ENCODE results near the gene GGNBP2. TPM values are rescaled to one million over a fixed set of nuclear protein-coding genes. Genes with fewer than 3 reads are reported as not detected.

Gene GGNBP2
- total RNA-seq, 1 donor from 2014 or later: 88.2 TPM

DNA sequence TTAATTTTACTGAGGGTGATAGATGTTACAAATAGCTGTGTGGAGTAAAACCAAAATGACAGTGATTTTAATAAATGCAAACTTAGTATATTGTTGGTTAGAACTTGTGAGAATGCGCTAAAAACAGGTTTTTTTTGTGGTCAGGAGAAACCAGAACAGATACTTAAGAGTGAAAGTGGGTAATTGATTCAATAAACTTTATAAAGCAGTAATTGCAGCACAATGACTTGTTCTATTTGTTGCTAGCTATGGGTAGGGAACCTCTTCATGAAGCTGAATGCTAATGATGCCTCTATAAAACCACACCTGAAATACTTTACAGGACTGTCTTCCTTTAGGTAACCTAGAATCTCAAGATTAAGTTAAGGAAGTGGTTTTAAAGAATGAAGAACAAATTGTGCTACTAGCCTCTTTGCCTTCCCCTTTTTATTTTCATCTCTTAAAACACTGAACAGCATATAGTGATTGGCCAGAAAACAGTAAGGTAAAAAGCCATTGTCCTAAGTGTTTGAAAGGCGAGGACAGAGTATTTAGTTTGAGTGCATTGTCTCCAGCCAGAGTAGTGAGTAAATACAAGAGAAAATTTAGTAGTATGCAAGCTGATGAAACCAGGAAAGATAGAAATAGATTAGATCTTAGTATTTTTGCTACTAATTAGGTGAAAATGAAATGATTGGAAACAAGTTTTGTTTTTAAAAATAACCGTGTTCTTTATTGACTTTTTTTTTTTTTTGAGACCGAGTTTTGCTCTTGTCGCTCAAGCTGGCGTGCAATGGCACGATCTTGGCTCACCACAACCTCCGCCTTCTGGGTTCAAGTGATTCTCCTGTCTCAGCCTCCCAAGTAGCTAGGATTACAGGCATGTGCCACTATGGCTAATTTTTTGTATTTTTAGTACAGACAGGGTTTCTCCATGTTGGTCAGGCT is 6.0 kb downstream of the GGNBP2 start:
- DNase-seq (ENCODE audit: low read depth): peak; percentile 10

GRCh38 chr17:36553459-36553858 is 8.7 kb downstream of the GGNBP2 start:
- no peak for DNase-seq (ENCODE audit: low read depth)

DNA sequence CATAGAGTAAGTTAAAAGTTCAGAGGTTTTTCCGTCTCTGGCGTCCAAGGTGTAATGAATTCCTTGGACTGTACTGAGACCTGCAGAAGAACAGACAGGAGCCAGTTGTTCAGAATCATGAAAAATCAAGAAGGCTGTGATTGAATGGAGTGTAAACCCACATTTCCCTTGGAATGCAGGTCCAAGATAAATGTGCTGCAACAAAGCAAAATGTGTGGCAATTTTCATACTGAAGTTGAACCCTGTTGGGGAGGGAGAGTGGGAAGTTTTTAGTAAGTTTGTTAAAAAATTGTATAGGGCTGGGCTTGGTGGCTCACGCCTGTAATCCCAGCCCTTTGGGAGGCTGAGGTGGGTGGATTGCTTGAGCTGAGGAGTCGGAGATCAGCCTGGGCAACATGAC is 21.4 kb downstream of the GGNBP2 start:
- DNase-seq (ENCODE audit: low read depth): no peak

DNA sequence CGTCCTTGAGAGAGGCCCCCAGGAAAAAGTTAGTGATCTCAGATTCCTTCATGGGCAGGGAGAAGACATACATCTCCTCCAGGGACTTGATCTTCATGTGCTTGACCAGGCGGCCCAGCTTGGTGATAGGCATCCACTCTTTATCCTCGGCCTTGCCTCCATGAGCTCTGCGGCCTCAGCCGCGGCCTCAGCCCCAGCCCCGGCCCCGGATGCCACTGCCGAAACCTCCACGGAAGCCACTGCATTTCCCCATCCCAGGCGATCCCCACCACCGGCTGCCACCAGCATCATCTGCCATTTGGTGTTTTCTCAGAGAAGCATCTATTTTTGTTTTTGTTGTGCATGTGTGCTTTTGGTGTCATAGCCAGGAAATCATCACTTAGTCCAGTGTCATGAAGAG is 30.3 kb downstream of the GGNBP2 start:
- DNase-seq (ENCODE audit: low read depth): no peak

GRCh38 chr17:36576793-36577192 is 32.1 kb downstream of the GGNBP2 start:
- DNase-seq (ENCODE audit: low read depth): no peak

DNA sequence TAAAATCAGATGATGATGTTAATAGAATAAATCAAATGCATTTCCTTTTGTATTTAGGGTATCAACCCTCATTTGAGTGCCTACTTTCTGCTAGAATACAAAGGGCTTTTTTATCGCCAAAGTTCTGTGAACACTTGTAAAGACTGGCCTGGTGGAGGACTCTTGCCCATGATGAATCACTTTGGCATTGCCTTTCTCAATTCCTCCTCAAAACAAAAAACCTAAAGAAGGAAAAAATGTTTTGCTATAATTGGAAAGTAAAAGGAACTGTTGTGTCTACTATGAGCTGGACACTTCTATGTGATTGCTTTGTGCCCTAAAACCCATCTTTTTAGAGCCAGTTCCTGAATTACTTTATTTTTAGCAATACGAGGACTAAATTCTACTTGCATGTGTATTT is 34.0 kb downstream of the GGNBP2 start:
- DNase-seq (ENCODE audit: low read depth): no peak

- no peak for DNase-seq (ENCODE audit: low read depth)
Observed at GRCh38 chr17:36583787-36584186, 39.1 kb downstream of the GGNBP2 start.

DNA sequence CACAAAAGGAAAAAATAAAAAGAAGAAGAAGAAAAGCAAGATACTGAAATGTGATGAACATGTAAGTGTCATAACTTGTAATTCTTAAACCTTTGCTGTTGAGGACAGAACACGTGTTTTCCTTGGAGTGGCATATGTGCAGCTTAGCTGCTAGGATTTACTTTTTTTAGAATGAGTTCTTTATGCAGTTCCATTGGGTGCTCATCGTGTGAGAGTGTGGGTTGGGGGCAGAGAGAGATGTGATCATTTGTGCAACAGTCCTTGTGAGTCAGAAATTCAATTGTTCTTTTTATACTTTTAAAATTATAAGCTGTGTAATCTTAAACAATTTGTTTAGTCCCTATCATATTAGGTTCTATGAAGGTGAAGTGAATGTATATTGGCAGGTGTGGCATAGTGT is 41.4 kb downstream of the GGNBP2 start:
- DNase-seq (ENCODE audit: low read depth): no peak

DNA sequence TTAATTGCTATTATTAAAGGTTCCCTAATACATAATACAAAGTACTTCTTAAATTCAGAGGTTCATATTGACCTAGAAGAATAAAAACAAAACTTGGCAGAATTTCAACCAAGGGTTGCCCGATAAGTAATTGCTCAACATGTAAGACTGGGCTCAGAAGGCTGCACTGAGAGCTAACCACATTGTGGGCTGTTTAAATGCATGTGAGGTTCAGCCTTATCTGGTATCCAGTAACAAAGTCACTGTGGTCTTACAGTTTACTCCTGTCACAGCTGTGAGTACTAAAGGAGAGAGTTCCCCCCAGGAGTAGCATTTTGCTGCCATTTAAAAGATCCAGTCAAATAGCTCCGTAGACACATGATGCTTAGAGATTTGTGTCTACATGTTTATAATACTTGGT is 45.4 kb downstream of the GGNBP2 start:
- DNase-seq (ENCODE audit: low read depth): peak; percentile 66

DNA sequence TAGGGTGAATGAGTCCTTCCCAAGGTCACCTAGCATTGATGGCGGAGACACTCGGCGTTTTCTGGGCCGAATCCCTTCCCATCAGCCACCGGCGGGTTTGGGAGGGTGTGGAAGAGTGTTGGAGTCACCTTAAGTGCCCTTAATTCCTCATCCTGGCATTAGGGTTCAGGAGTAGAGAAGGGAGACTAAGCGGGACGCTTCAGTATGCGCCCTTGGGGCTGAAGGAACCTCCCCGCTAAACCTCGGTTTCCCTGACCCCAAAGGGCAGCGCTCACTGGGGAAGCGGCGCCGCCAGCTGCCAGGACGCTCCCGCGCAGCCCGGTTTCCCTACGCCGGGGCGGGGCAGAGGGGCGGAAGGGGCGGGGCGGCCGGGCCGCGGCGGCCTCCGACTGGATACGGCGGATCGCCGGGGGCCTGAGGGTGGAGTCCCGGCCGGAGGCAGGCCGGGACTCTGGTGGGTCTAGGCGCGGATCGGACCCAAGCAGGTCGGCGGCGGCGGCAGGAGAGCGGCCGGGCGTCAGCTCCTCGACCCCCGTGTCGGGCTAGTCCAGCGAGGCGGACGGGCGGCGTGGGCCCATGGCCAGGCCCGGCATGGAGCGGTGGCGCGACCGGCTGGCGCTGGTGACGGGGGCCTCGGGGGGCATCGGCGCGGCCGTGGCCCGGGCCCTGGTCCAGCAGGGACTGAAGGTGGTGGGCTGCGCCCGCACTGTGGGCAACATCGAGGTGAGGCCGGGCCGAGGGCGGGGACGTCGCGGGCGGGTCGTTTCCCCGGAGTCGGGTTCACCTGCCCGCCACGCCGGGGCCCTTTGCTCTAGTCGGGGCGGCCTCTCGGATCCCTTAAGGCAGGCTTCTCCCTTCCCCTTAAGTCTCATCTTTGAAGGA is 47.0 kb downstream of the GGNBP2 start, which contains the start of gene DHRS11:
TSS of gene DHRS11 (plus strand) at position 446 of the 882 bp plus-strand sequence. CDS start at position 577, 131 bp downstream.
- DNase-seq (ENCODE audit: low read depth): peak; percentile 29

DNA sequence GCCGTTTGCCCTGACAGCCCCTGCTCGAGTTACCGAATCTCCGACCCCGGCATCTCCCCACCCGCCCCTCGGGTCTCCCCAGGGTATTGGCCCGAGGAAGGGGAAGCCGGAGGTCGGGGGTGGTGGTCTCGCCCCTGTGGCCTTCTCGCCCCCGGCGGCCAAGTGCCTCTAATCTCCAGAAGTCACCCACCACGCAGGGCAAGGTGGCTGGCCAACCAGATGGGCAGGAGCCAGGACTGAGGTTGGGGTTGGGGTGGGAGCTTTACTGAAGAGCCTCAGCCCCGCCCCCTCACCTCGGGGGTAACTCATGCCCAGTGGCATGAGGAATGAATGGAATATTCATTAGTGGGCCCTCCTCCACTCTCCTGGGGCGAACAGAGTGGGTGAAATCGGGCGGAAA is 47.6 kb downstream of the GGNBP2 start:
- DNase-seq (ENCODE audit: low read depth): peak; percentile 53

DNA sequence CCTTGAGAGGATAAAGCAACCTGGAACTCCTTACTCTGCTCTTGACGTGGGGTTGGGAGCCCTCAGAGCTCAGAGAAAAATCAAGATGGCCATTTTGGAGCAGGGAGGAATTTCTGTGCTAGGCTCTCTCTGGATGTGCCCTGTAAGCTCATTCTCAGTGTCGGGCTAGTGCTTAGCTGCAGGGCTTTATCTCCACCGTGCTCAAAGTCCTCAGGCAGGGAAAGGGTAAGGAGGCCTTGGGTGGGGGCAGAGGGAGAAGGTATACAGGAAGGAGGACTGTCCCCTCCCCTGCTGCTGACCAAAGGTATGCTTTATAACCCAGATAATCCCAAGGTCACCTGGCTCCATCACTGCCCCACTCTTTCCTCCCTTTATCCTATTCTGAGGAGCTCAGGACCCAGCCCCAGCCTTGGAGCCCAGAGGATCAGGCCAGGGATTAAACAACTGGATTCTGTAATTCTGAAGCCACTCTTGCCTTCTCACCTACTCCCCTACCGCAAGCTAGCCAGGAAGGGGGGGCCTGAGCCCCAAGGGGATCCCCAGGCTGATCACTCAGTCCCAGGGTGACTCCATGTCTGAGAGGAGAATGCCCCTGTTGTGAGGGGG is 48.1 kb downstream of the GGNBP2 start:
- no peak for DNase-seq (ENCODE audit: low read depth)

DNA sequence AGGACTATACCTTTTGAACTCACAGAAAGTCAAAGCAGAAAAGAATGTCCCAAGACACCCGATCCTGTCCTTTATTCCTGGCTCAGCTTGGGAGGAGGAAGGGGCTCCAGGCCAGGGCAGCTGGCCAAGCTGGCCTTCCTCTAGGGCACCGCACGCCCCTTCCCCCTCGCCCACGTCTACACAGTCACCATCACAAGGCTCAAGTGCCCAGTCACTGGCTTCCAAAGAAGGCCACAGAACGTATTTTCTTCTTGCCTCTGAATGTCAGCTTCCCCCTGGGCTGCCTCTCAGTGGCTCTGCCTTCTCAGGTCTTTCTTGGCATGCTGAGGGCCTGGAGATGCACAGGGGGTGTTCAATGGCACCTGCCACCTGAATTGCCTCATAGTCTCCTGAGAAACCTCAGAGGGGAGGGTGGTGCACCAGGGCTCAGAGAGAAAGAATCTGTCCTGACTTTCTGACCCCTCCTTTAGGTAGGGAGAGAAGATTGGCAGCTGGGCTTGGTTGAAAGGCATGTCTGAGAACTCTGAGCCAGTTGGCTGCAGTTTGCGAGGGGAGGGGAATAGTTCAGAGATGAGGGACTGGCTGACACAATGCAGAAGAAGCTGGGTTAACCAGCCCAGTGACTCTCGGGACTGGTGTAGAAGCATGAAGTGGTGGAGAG is 49.1 kb downstream of the GGNBP2 start:
- DNase-seq (ENCODE audit: low read depth): no peak

DNA sequence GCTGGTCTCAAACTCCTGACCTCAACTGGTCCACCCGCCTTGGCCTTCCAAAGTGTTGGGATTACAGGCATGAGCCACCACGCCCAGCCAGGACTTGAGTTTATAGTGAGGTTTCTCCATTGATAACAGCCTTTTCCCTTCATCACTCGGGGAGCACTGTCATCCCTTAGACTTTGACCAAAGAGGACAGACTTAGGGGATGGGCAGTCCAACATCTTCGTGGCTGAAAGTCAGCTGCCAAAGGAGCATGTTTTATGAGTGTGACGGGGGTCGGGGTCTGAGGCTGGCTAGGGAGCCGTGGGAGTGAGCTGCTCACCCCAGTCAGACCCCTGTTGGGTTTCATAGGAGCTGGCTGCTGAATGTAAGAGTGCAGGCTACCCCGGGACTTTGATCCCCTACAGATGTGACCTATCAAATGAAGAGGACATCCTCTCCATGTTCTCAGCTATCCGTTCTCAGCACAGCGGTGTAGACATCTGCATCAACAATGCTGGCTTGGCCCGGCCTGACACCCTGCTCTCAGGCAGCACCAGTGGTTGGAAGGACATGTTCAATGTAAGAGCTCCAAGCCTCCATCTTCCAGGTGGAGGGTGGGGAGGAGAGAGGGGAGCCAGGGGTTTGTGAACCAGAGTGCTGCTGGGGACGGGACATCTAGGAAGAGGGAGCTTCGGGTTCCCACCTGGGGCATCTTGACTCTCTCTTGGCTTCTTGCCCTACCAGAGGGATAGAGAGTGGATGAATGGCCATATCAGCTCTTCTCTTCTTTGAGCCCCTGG is 50.1 kb downstream of the GGNBP2 start:
- DNase-seq (ENCODE audit: low read depth): no peak

DNA sequence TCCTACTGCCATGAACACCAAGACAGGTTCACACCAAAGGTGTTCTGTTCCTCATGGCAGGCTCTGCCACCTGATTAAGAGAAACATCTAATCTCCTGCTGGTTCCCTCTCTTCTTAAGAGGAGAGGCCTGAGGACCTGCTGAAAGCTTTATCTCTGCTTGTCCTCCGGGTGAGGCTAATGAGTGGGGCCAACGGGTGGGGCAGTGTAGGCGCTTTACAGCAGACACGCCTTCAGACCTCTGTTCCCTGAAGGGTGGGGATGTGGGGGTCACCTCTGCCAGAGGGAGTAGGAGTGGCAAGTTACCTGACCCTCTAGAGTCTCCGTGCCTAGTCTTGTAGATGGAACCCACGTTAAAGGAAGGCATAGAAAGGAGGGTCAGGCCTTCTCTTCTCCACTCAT is 52.5 kb downstream of the GGNBP2 start:
- DNase-seq (ENCODE audit: low read depth): no peak

GRCh38 chr17:36597866-36598777 is 53.4 kb downstream of the GGNBP2 start:
- DNase-seq (ENCODE audit: low read depth): no peak

DNA sequence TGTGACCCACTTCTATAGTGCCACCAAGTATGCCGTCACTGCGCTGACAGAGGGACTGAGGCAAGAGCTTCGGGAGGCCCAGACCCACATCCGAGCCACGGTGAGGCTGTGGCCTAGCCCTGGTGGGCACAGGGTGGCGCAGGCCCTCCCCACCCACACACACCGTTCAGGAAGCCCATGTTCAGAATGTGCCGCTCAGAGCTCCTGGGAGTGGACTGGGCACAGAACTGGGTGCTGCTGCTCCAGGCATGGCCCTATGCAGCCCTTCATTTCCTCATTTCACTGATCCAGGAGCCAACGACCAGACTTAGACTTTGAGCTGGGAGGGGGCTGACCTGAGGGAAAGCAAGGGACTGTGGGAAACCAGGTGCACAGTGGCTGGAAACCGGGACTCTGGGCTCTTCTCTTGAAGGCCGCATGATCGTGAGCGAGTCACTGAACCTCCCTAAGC is 54.3 kb downstream of the GGNBP2 start:
- no peak for DNase-seq (ENCODE audit: low read depth)

GRCh38 chr17:36599546-36600250 is 55.0 kb downstream of the GGNBP2 start:
- DNase-seq (ENCODE audit: low read depth): no peak

DNA sequence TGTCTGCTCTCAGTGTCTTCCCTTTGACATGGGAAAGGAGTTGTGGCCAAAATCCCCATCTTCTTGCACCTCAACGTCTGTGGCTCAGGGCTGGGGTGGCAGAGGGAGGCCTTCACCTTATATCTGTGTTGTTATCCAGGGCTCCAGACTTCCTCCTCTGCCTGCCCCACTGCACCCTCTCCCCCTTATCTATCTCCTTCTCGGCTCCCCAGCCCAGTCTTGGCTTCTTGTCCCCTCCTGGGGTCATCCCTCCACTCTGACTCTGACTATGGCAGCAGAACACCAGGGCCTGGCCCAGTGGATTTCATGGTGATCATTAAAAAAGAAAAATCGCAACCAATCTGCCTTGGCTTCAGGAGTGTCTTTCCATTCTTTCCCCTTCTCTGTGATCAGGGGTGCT is 55.7 kb downstream of the GGNBP2 start:
- no peak for DNase-seq (ENCODE audit: low read depth)
